Testis (tissue), 5 donors: ENCODE measurements around the gene PRDX4. TPM values are rescaled to one million over a fixed set of nuclear protein-coding genes. Genes with fewer than 3 reads are reported as not detected.

Source experiments
- DNase-seq: peaks from one replicate; pipeline ENCODE4 v3.0.0-alpha.2; 2019
- H3K27ac ChIP-seq, 2 donors: fragments of 200-600 bp; sonication (generic); one replicate each; pipeline ENCODE4 v1.5.1; 2019
- H3K27me3 ChIP-seq: fragments of 200-600 bp; sonication (generic); one replicate; pipeline ENCODE4 v1.5.1; 2019
- H3K36me3 ChIP-seq: fragments of 200-600 bp; sonication (generic); one replicate; pipeline ENCODE4 v1.5.1; 2017; ENCODE audit warnings: low read depth; ENCODE audit errors: missing control alignments
- H3K4me1 ChIP-seq: fragments of 200-600 bp; sonication (generic); one replicate; pipeline ENCODE4 v1.5.1; 2019
- H3K4me3 ChIP-seq, 2 donors: fragments of 200-600 bp; sonication (generic); one replicate each; pipeline ENCODE4 v1.5.1; 2017 to 2019
- H3K9me3 ChIP-seq: fragments of 200-600 bp; sonication (generic); one replicate; pipeline ENCODE4 v1.5.1; 2017
- CTCF ChIP-seq, 3 experiments: fragments of 450-650 bp in 2 of 3; fragments of 200-600 bp in 1 of 3; sonication (generic) in 1 of 3; IDR thresholded peaks; one replicate each; pipeline ENCODE4 v1.5.1; 2016 to 2019; ENCODE audit warnings: antibody characterized with exemption in 3 of 3, mild to moderate bottlenecking in 2 of 3, moderate library complexity in 1 of 3
- POLR2A ChIP-seq: fragments of 450-650 bp; IDR thresholded peaks from one replicate; pipeline ENCODE4 v1.6.1; 2017; ENCODE audit warnings: antibody characterized with exemption, mild to moderate bottlenecking, moderate library complexity
- WGBS, 2 donors: methylation state at CpG; one replicate each; pipeline ENCODE4 v1.1.5; 2018; 5-methylcytosine and 5-hydroxymethylcytosine counted together
- intact Hi-C: fragments of 100-400 bp; cut with DNase I; formaldehyde crosslinking; loops from one replicate; pipeline ENCODE4 v1.15.1; 2023; ENCODE audit warnings: low total_unique reads
- long read RNA-seq, 2 donors: transcript quantifications; one replicate each; lab custom pipeline, GENCODE V29; 2026
- polyA plus RNA-seq: library from polyadenylated mRNA; stranded (reverse); fragments of 350-450 nt; fragmentation: Illumina TruSeq; extraction: RNeasy Lipid Tissue Mini Kit (QIAGEN cat#74804); gene quantifications from one replicate; pipeline ENCODE4 v1.2.3, GENCODE V29; 2014; ENCODE audit warnings: low read depth, low replicate concordance; ENCODE audit not compliant: insufficient read depth
- total RNA-seq, 2 donors: library from RNA; depleted of rRNA; stranded (reverse); fragments of >200 nt; gene quantifications; one replicate each; pipeline ENCODE4 v1.2.3, GENCODE V29; 2016

PRDX4 gene
- total RNA-seq (100 to 1,000 TPM; 214 to 218 TPM), polyA plus RNA-seq (211 TPM)
- long read RNA-seq, donor 1, transcript PRDX4-202 (7 exons, 1,005 nt), result major isoform, 202 of 214 reads
- long read RNA-seq, donor 1, partial matches to known transcripts, result 10 of 214 reads
- long read RNA-seq, donor 1, other reads (novel, unspliced or antisense), result 0 of 214 reads
- long read RNA-seq, donor 2, transcript PRDX4-202 (7 exons, 1,005 nt), result major isoform, 152 of 196 reads
- long read RNA-seq, donor 2, partial matches to known transcripts, result 38 of 196 reads
- long read RNA-seq, donor 2, other reads (novel, unspliced or antisense), result 5 of 196 reads

GRCh38 chrX:23667239-23668177 is at the start of gene PRDX4:
TSS of gene PRDX4 (plus strand) at chrX:23667493. CDS start at chrX:23667571, 78 bp downstream.
- TF ChIP-seq CTCF (IDR thresholded peaks at IDR 0.05) (no peak), POLR2A (peak; percentile 34)
- no peaks in the 10 kb centered on the region for H3K4me1 ChIP-seq
- H3K9me3 ChIP-seq, result no peaks in the 10 kb centered on the region
- peak; percentile 88 for DNase-seq
- H3K4me3 ChIP-seq, result peak within 1 kb of the TSS; percentile 58 to 79
- intact Hi-C loops, result no loop called here
- no peaks in the 10 kb centered on the region for H3K36me3 ChIP-seq
- no peaks in the 10 kb centered on the region for H3K27me3 ChIP-seq
- H3K27ac ChIP-seq, result peak within 1 kb of the TSS; percentile 39 to 80
- WGBS, 2 donors, result 0% methylated on average over 8 to 29 of the region's 73 CpGs

- WGBS, 2 donors, result 89 to 98% methylated on average over 5 of the region's 5 CpGs
- no peak overlapping the region for H3K4me3 ChIP-seq
- DNase-seq, result no peak
- H3K36me3 ChIP-seq, result no peaks in the 10 kb centered on the region
- intact Hi-C loops, result no loop called here
- H3K4me1 ChIP-seq, result no peaks in the 10 kb centered on the region
- H3K27me3 ChIP-seq, result no peaks in the 10 kb centered on the region
- H3K9me3 ChIP-seq, result no peaks in the 10 kb centered on the region
- TF ChIP-seq CTCF (IDR thresholded peaks at IDR 0.05) (no peak), POLR2A (no peak)
- H3K27ac ChIP-seq, result no peak overlapping the region
These were observed 45.5 kb upstream of the PRDX4 start for GRCh38 chrX:23621621-23622265.

- 73 to 81% methylated on average over 4 of the region's 4 CpGs for WGBS, 2 donors
- intact Hi-C loops, result no loop called here
These were observed 43.5 kb upstream of the PRDX4 start for GRCh38 chrX:23623797-23624196.

GRCh38 chrX:23626651-23627050 is 40.6 kb upstream of the PRDX4 start:
- no peaks in the 10 kb centered on the region for H3K36me3 ChIP-seq
- H3K27ac ChIP-seq, result no peak overlapping the region
- H3K27me3 ChIP-seq, result no peaks in the 10 kb centered on the region
- 67 to 88% methylated on average over 1 of the region's 1 CpG for WGBS, 2 donors
- DNase-seq, result no peak
- TF ChIP-seq POLR2A (no peak), CTCF (IDR thresholded peaks at IDR 0.05) (no peak)
- no peak overlapping the region for H3K4me3 ChIP-seq
- intact Hi-C loops, result no loop called here
- no peaks in the 10 kb centered on the region for H3K9me3 ChIP-seq
- no peaks in the 10 kb centered on the region for H3K4me1 ChIP-seq

More at GRCh38 chrX:23623797-23624196, 43.5 kb upstream of the PRDX4 start:
- Histone ChIP-seq H3K4me1 (no peaks in the 10 kb centered on the region), H3K4me3 (no peak overlapping the region), H3K27me3 (no peaks in the 10 kb centered on the region), H3K9me3 (no peaks in the 10 kb centered on the region), H3K27ac (no peak overlapping the region), H3K36me3 (no peaks in the 10 kb centered on the region)
- no peak for DNase-seq
- TF ChIP-seq POLR2A, result no peak

GRCh38 chrX:23628131-23628530 is 39.2 kb upstream of the PRDX4 start:
- Histone ChIP-seq H3K4me1 (no peaks in the 10 kb centered on the region), H3K4me3 (no peak overlapping the region), H3K27ac (no peak overlapping the region), H3K9me3 (no peaks in the 10 kb centered on the region), H3K27me3 (no peaks in the 10 kb centered on the region), H3K36me3 (no peaks in the 10 kb centered on the region)
- no peak for DNase-seq
- 80 to 90% methylated on average over 3 of the region's 3 CpGs for WGBS, 2 donors
- intact Hi-C loops, result no loop called here
- no peak for TF ChIP-seq POLR2A
- no peak for TF ChIP-seq CTCF (IDR thresholded peaks at IDR 0.05)
